ENCODE data around the gene GALE. TPM values are rescaled to one million over a fixed set of nuclear protein-coding genes. Genes with fewer than 3 reads are reported as not detected.

Gene GALE
- total and polyA plus RNA-seq, 2 donors (not counting 3 experiments of a cell fraction or from before 2014, with no cell fraction given), result 42.9 to 64.7 TPM

GRCh38 chr1:23793861-23794731 lies 6.5 kb downstream of the GALE start:
- peak; percentile 40 for FAIRE-seq
- Histone ChIP-seq H4K20me1 (replicated peaks; ENCODE audit: control insufficient read depth, extremely low read depth, insufficient read depth, low read length) (no peaks in the 10 kb centered on the region), H3K4me2 (ENCODE audit: insufficient read depth, low read length) (no peak overlapping the region), H3K9me3 (replicated peaks; ENCODE audit: control insufficient read depth, insufficient read depth, low read length) (no peaks in the 10 kb centered on the region), H3K9ac (replicated peaks; ENCODE audit: extremely low read depth, insufficient read depth, low read length) (no peak overlapping the region), H2AFZ (ENCODE audit: low read depth, low read length) (no peak overlapping the region), H3K27me3 (ENCODE audit: control insufficient read depth in 2 of 2, insufficient read depth in 2 of 2, low read length in 2 of 2) (no peaks in the 10 kb centered on the region), H3K36me3 (ENCODE audit: control insufficient read depth in 2 of 2, extremely low read depth in 1 of 2, insufficient read depth in 2 of 2, low read length in 2 of 2) (peaks cover 0 to 39% of the 10 kb centered on the region in 2 experiments), H3K4me1 (ENCODE audit: control insufficient read depth, extremely low read depth, insufficient read depth, low read length) (peaks cover 23% of the 10 kb centered on the region), H3K79me2 (ENCODE audit: control insufficient read depth, insufficient read depth, low read length) (peaks cover 24% of the 10 kb centered on the region), H3K9me1 (replicated peaks; ENCODE audit: control insufficient read depth, extremely low read depth, insufficient read depth, low read length) (no peaks in the 10 kb centered on the region), H3K27ac (ENCODE audit: insufficient read depth, low read depth, low read length) (no peak overlapping the region), H3K4me3 (replicated peaks in 1 of 3; ENCODE audit: insufficient read depth in 1 of 3, low read depth in 1 of 3, low read length in 3 of 3) (no peak overlapping the region)
- BruUV-seq (replicated peaks), result no TSS peak
- CTCF ChIA-PET, result interaction anchor here (0.7 to 1.7 kb wide), 3 partner anchors 16 to 22 kb away, joined by 3 to 5 read pairs (median 3); partner anchors contain the start of gene PITHD1
- TF ChIP-seq MAX (IDR thresholded peaks at IDR 0.05; ENCODE audit: insufficient read depth, insufficient read length) (no peak), POLR2AphosphoS5 (IDR thresholded peaks at IDR 0.05; ENCODE audit: insufficient read depth, low read depth, low read length) (peak; percentile 21)
- intact Hi-C loops (cut with micrococcal nuclease) (no loop called here), dilution Hi-C loops (cut with MboI; ENCODE audit: extremely low pct_ligation_motif_present, low sequenced_read_pairs) (no loop called here)
- POLR2A ChIA-PET, result interaction anchor here (1.0 kb wide), 1 partner anchor 16 kb away, joined by 6 read pairs; the partner anchor contains the start of gene PITHD1
- DNase-seq (ENCODE audit: low read depth, low spot score), result no peak

GRCh38 chr1:23793018-23793781 lies 7.4 kb downstream of the GALE start:
- Histone ChIP-seq H3K9me1 (replicated peaks; ENCODE audit: control insufficient read depth, extremely low read depth, insufficient read depth, low read length) (no peaks in the 10 kb centered on the region), H3K27me3 (ENCODE audit: control insufficient read depth in 2 of 2, insufficient read depth in 2 of 2, low read length in 2 of 2) (no peaks in the 10 kb centered on the region), H3K4me2 (ENCODE audit: insufficient read depth, low read length) (no peak overlapping the region), H3K27ac (ENCODE audit: insufficient read depth, low read depth, low read length) (no peak overlapping the region), H3K79me2 (ENCODE audit: control insufficient read depth, insufficient read depth, low read length) (peaks cover 24% of the 10 kb centered on the region), H3K4me1 (ENCODE audit: control insufficient read depth, extremely low read depth, insufficient read depth, low read length) (peaks cover 22% of the 10 kb centered on the region), H3K36me3 (ENCODE audit: control insufficient read depth in 2 of 2, extremely low read depth in 1 of 2, insufficient read depth in 2 of 2, low read length in 2 of 2) (peaks cover 0 to 37% of the 10 kb centered on the region in 2 experiments), H4K20me1 (replicated peaks; ENCODE audit: control insufficient read depth, extremely low read depth, insufficient read depth, low read length) (no peaks in the 10 kb centered on the region), H2AFZ (ENCODE audit: low read depth, low read length) (no peak overlapping the region), H3K9me3 (replicated peaks; ENCODE audit: control insufficient read depth, insufficient read depth, low read length) (no peaks in the 10 kb centered on the region), H3K9ac (replicated peaks; ENCODE audit: extremely low read depth, insufficient read depth, low read length) (no peak overlapping the region), H3K4me3 (replicated peaks in 1 of 3; ENCODE audit: insufficient read depth in 1 of 3, low read depth in 1 of 3, low read length in 3 of 3) (no peak overlapping the region)
- ChIA-PET CTCF (interaction anchor here (1.7 kb wide), 1 partner anchor 22 kb away, joined by 5 read pairs; no protein-coding TSS in a partner anchor), POLR2A (no interaction called here)
- intact Hi-C loops (cut with micrococcal nuclease), result no loop called here
- dilution Hi-C loops (cut with MboI; ENCODE audit: extremely low pct_ligation_motif_present, low sequenced_read_pairs), result no loop called here
- TF ChIP-seq CTCF (IDR thresholded peaks at IDR 0.05; ENCODE audit: extremely low read depth in 1 of 2, insufficient read depth in 1 of 2, low read depth in 1 of 2, low read length in 2 of 2), result no peak
- no peak for TF ChIP-seq POLR2AphosphoS5 (IDR thresholded peaks at IDR 0.05; ENCODE audit: insufficient read depth, low read depth, low read length)
- TF ChIP-seq JUN (IDR thresholded peaks at IDR 0.05; ENCODE audit: borderline replicate concordance, insufficient read depth, insufficient read length, low read depth), result no peak
- TF ChIP-seq POLR2A (IDR thresholded peaks at IDR 0.05; ENCODE audit: low read depth, low read length), result no peak
- no peak for TF ChIP-seq EZH2 (IDR thresholded peaks at IDR 0.05; ENCODE audit: borderline replicate concordance, low read depth, low read length, severe bottlenecking)
- no peak for TF ChIP-seq GATA2 (IDR thresholded peaks at IDR 0.05; ENCODE audit: insufficient read depth, insufficient read length, low read depth, low read length)
- no peak for TF ChIP-seq MAX (IDR thresholded peaks at IDR 0.05; ENCODE audit: insufficient read depth, insufficient read length)
- TF ChIP-seq MYC (IDR thresholded peaks at IDR 0.05; ENCODE audit: low read depth, low read length), result no peak
- TF ChIP-seq FOS (IDR thresholded peaks at IDR 0.05; ENCODE audit: borderline replicate concordance, insufficient read depth, low read length), result no peak
- no peak for DNase-seq (ENCODE audit: low read depth, low spot score)
- no peak for FAIRE-seq
- BruUV-seq (replicated peaks), result no TSS peak

Measured in endothelial cell of umbilical vein (primary cell).